Astrocyte of the spinal cord (primary cell): ENCODE data around the gene OR10H1.
"Not testable (repeated sequence)": the region's sequence is repeated elsewhere in the genome, so short reads cannot be mapped to it uniquely, and the experiment has no call there.

Source experiments
- DNase-seq: peaks from one replicate; pipeline ENCODE4 v3.0.0; 2011; ENCODE audit warnings: low read depth, low spot score
- H3K4me3 ChIP-seq: 2 replicates; pipeline ENCODE4 v1.5.1; 2011; ENCODE audit warnings: low read depth, mild to moderate bottlenecking, low read length, moderate library complexity
- in situ Hi-C: cut with HindIII; loops from 2 replicates; pipeline ENCODE4 v1.10.0; 2017; ENCODE audit warnings: low sequenced_read_pairs
- TF ChIP-seq, protein P1 (sequence below): IDR thresholded peaks from 2 replicates; pipeline ENCODE4 v1.5.1; 2012; ENCODE audit warnings: low read depth, mild to moderate bottlenecking, low read length, inconsistent platforms

Gene OR10H1

DNA sequence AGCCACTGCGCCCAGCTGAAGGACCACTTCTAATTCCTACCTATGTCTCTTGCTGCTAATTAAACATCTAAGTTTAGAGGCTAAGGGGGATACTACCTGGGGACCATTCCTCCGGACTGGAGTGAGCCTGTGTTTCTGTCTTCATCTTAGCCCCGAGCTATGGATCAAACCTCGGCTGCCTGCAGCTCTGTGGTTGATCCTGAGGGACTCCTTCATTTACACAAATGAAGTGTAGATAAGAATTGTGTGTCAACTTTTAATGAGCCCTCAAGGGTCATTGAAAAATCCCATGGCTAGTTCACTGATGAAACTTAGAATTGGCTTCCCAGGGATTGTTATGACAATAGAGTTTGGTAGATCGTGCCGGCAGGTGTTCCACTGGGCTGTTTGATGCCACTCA is 31.5 kb upstream of the OR10H1 start:
- TF ChIP-seq, protein P1, sequence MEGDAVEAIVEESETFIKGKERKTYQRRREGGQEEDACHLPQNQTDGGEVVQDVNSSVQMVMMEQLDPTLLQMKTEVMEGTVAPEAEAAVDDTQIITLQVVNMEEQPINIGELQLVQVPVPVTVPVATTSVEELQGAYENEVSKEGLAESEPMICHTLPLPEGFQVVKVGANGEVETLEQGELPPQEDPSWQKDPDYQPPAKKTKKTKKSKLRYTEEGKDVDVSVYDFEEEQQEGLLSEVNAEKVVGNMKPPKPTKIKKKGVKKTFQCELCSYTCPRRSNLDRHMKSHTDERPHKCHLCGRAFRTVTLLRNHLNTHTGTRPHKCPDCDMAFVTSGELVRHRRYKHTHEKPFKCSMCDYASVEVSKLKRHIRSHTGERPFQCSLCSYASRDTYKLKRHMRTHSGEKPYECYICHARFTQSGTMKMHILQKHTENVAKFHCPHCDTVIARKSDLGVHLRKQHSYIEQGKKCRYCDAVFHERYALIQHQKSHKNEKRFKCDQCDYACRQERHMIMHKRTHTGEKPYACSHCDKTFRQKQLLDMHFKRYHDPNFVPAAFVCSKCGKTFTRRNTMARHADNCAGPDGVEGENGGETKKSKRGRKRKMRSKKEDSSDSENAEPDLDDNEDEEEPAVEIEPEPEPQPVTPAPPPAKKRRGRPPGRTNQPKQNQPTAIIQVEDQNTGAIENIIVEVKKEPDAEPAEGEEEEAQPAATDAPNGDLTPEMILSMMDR, result no peak
- H3K4me3 ChIP-seq, result no peak overlapping the region
- in situ Hi-C loops, result no loop called here
- DNase-seq, result no peak

DNA sequence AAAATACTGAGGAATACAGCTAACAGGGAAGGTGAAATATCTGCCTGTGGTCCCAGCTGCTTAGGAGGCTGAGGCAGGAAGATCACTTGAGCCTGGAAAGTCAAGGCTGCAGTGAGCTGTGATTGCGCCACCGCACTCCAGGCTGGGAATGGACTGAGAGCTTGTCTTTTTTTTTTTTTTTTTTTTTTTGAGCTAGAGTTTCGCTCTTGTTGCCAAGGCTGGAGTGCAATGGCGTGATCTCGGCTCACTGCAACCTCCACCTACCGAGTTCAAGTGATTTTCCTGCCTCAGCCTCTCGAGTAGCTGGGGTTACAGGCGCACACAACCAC is 28.4 kb upstream of the OR10H1 start:
- DNase-seq, in situ Hi-C loops, H3K4me3 ChIP-seq: not testable (repeated sequence)

DNA sequence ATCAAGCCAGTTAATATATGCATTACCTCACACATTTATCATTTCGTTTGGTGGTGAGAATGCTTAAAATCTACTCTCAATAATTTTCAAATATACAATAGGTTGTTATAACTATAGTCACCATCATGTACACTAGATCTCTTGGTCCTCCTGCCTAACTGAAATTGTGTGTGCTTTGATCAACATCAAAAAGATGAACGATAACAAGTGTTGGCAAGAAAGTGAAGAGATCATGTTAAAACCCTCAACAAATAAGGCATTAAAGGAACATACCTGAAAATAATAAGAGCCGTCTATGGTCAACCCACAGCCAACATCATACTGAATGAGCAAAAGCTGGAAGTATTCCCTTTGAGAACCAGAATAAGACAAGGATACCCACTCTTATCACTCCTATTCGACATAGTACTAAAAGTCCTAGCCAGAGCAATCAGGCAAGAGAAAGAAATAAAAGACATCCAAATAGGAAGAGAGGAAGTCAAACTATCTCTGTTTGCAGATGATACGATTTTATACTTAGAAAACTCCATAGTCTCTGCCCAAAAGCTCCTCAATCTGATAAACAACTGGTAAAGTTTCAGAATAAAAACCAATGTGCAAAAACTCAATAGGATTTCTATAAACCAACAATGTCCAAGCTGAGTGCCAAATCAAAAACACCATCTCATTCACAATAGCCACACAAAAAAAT is 27.9 kb upstream of the OR10H1 start:
- TF ChIP-seq, protein P1, result no peak
- H3K4me3 ChIP-seq, result no peak overlapping the region
- no peak for DNase-seq
- in situ Hi-C loops, result no loop called here

DNA sequence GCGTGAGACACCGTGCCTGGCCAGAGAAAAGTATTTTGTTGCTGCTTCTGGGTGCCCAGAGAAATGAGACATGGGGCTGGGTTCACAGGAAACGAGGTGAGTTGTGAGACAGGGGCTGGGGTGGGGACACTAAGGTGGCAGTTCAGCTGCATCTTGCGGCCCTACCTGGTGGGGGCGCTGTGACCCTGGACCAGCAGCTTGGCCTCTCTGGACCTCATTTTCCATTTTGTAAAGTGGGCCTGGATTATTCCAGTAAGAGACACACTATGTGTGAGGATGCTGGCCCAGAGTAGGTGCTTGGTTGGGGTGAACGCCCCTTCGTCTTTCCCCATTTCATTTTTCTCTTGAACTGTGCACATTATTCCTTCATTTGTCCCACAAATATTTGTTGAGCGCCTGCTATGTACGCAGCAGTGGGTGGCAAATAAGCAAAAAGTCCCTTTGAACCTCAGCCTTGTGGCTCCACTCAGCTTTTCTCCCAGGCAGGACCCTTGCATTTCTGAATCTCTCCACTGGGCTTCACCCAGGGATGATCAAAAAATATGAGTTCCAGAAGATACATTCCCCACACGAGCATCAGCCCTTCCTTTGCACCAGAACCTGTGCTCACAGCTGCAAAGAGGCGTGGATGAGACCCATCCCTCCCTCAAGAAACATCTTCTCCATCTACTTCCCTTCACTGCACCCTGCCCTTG is 26.6 kb upstream of the OR10H1 start:
- TF ChIP-seq, protein P1, result no peak
- in situ Hi-C loops, result no loop called here
- no peak for DNase-seq
- no peak overlapping the region for H3K4me3 ChIP-seq

DNA sequence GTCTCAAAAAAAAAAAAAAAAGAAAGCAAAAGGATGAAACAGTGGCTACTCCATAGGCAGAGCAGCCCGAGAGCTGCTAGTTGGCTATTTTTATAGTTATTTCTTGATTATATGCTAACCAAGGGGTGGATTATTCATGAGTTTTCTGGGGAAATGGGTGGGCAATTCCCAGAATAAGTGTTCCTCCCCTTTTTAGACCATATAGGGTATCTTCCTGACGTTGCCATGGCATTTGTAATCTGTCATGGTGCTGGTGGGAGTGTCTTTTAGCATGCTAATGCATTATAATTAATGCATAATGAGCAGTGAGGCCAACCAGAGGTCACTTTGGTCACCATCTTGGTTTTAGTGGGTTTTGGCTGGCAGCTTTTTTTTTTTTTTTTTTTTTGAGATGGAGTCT is 25.4 kb upstream of the OR10H1 start:
- TF ChIP-seq, protein P1, result no peak
- DNase-seq, result no peak
- in situ Hi-C loops, result no loop called here
- H3K4me3 ChIP-seq, result no peak overlapping the region

DNA sequence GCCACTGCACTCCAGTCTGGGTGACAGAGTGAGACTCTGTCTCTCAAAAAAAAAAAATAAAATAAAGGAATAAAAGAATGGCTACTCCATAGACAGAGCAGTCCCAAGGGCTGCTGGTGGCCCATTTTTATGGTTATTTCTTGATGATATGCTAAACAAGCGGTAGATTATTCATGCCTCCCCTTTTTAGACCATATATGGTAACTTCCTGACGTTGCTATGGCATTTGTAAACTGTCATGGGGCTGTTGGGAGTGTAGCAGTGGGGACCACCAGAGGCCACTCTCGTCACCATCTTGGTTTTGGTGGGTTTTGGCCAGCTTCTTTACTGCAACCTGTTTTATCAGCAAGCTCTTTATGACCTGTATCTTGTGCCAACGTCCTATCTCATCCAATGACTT is 24.4 kb upstream of the OR10H1 start:
- H3K4me3 ChIP-seq, DNase-seq, in situ Hi-C loops: not testable (repeated sequence)

DNA sequence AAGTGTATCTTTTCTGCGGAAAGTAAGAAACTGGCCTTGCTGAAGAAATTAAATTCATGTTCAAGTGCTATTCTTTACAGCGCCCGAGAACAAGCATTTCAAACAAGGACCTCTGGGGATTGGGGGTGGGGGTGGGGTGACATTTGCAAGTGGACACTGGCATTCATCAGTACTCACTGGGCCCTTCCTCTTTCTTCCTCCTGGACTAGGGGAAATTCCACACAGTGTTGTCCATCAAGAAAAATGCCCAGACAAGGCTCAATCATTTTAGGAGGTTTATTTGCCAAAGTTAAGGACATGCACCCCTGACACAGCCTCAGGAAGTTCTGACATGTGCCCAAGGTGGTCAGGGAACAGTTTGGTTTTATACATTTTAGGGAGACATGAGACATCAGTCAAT is 22.9 kb upstream of the OR10H1 start:
- DNase-seq, result no peak
- H3K4me3 ChIP-seq, result no peak overlapping the region
- TF ChIP-seq, protein P1, result no peak
- in situ Hi-C loops, result no loop called here
